SJCRH30 (cell line): ENCODE results near the gene SCLY. TPM values are rescaled to one million over a fixed set of nuclear protein-coding genes. Genes with fewer than 3 reads are reported as not detected.

Source experiments
- DNase-seq, 2 experiments: peaks; one replicate each; pipeline ENCODE4 v3.0.0-alpha.2; 2015 to 2020
- H3K27ac ChIP-seq: fragments of 250-450 bp; sonication (Bioruptor Pico); 2 replicates; pipeline ENCODE4 v1.5.1; 2020; ENCODE audit warnings: mild to moderate bottlenecking, moderate library complexity
- H3K27me3 ChIP-seq: fragments of 250-450 bp; sonication (Bioruptor Pico); 2 replicates; pipeline ENCODE4 v1.5.1; 2020; ENCODE audit warnings: mild to moderate bottlenecking, moderate library complexity
- H3K36me3 ChIP-seq: fragments of 250-450 bp; sonication (Bioruptor Pico); 2 replicates; pipeline ENCODE4 v1.5.1; 2020; ENCODE audit warnings: mild to moderate bottlenecking, moderate library complexity
- H3K4me1 ChIP-seq: fragments of 250-450 bp; sonication (Bioruptor Pico); 2 replicates; pipeline ENCODE4 v1.5.1; 2020; ENCODE audit warnings: mild to moderate bottlenecking, moderate library complexity
- H3K4me3 ChIP-seq: fragments of 250-450 bp; sonication (Bioruptor Pico); 2 replicates; pipeline ENCODE4 v1.5.1; 2020; ENCODE audit warnings: mild to moderate bottlenecking, moderate library complexity
- H3K9me3 ChIP-seq: fragments of 250-450 bp; sonication (Bioruptor Pico); replicated peaks from 2 replicates; pipeline ENCODE4 v1.5.1; 2020; ENCODE audit warnings: mild to moderate bottlenecking, moderate library complexity
- total RNA-seq: library from RNA; depleted of rRNA; stranded (reverse); fragments of >200 nt; shearing (Covaris generic); gene quantifications from 2 replicates; pipeline ENCODE4 v1.2.3, GENCODE V29; 2014

The SCLY gene
- total RNA-seq, 1 experiment from 2014 or later, result 36.7 TPM

- Histone ChIP-seq H3K36me3 (no peaks in the 10 kb centered on the region), H3K9me3 (no peaks in the 10 kb centered on the region), H3K4me3 (no peak overlapping the region), H3K27me3 (peaks cover 4% of the 10 kb centered on the region; the same call in 1 of the 2 replicates), H3K4me1 (peaks cover 26% of the 10 kb centered on the region), H3K27ac (no peak overlapping the region)
- no peak for DNase-seq
These were observed 42.8 kb downstream of the SCLY start for GRCh38 chr2:238103465-238104225.

- Histone ChIP-seq H3K27ac (no peak overlapping the region), H3K4me1 (peaks cover 26% of the 10 kb centered on the region), H3K27me3 (peaks cover 4% of the 10 kb centered on the region; the same call in 1 of the 2 replicates), H3K4me3 (no peak overlapping the region), H3K36me3 (no peaks in the 10 kb centered on the region), H3K9me3 (no peaks in the 10 kb centered on the region)
- DNase-seq, result no peak
These were observed 43.5 kb downstream of the SCLY start for GRCh38 chr2:238104226-238104690.

GRCh38 chr2:238104691-238105371 lies 44.0 kb downstream of the SCLY start:
- DNase-seq, result no peak
- Histone ChIP-seq H3K4me3 (no peak overlapping the region), H3K27me3 (peaks cover 4% of the 10 kb centered on the region; the same call in 1 of the 2 replicates), H3K27ac (no peak overlapping the region), H3K4me1 (peaks cover 26% of the 10 kb centered on the region), H3K36me3 (no peaks in the 10 kb centered on the region), H3K9me3 (no peaks in the 10 kb centered on the region)

GRCh38 chr2:238105506-238106338 lies 44.9 kb downstream of the SCLY start:
- H3K4me3 ChIP-seq, result no peak overlapping the region
- peaks cover 26% of the 10 kb centered on the region for H3K4me1 ChIP-seq
- DNase-seq, result no peak
- H3K27ac ChIP-seq, result no peak overlapping the region
- peaks cover 4% of the 10 kb centered on the region; the same call in 1 of the 2 replicates for H3K27me3 ChIP-seq
- no peaks in the 10 kb centered on the region for H3K9me3 ChIP-seq
- no peaks in the 10 kb centered on the region for H3K36me3 ChIP-seq

- no peak overlapping the region for H3K4me3 ChIP-seq
- no peaks in the 10 kb centered on the region for H3K36me3 ChIP-seq
- peaks cover 1% of the 10 kb centered on the region; the same call in 1 of the 2 replicates for H3K9me3 ChIP-seq
- DNase-seq, result no peak
- peaks cover 4% of the 10 kb centered on the region; the same call in 1 of the 2 replicates for H3K27me3 ChIP-seq
- no peak overlapping the region for H3K27ac ChIP-seq
- peaks cover 26% of the 10 kb centered on the region for H3K4me1 ChIP-seq
These were observed 45.5 kb downstream of the SCLY start for GRCh38 chr2:238106339-238106697.

GRCh38 chr2:238106698-238107524 lies 46.1 kb downstream of the SCLY start:
- H3K27me3 ChIP-seq, result peaks cover 4% of the 10 kb centered on the region; the same call in 1 of the 2 replicates
- peak; percentile 80 to 81 for DNase-seq
- peaks cover 26% of the 10 kb centered on the region for H3K4me1 ChIP-seq
- peaks cover 5% of the 10 kb centered on the region; the same call in 1 of the 2 replicates for H3K9me3 ChIP-seq
- no peak overlapping the region for H3K27ac ChIP-seq
- H3K36me3 ChIP-seq, result no peaks in the 10 kb centered on the region
- no peak overlapping the region for H3K4me3 ChIP-seq

GRCh38 chr2:238107525-238108422 lies 47.0 kb downstream of the SCLY start:
- Histone ChIP-seq H3K27ac (no peak overlapping the region), H3K4me3 (no peak overlapping the region), H3K27me3 (peaks cover 4% of the 10 kb centered on the region; the same call in 1 of the 2 replicates), H3K9me3 (peaks cover 8% of the 10 kb centered on the region; the same call in 1 of the 2 replicates), H3K36me3 (no peaks in the 10 kb centered on the region), H3K4me1 (peaks cover 26% of the 10 kb centered on the region)
- DNase-seq, result no peak

GRCh38 chr2:238108423-238109183 lies 47.8 kb downstream of the SCLY start:
- no peak overlapping the region for H3K4me3 ChIP-seq
- no peak overlapping the region for H3K27ac ChIP-seq
- peaks cover 26% of the 10 kb centered on the region for H3K4me1 ChIP-seq
- peaks cover 13% of the 10 kb centered on the region; the same call in 1 of the 2 replicates for H3K9me3 ChIP-seq
- DNase-seq, result peak; percentile 78 to 81
- H3K36me3 ChIP-seq, result no peaks in the 10 kb centered on the region
- peaks cover 4% of the 10 kb centered on the region; the same call in 1 of the 2 replicates for H3K27me3 ChIP-seq

- H3K36me3 ChIP-seq, result no peaks in the 10 kb centered on the region
- no peak for DNase-seq
- no peak overlapping the region for H3K4me3 ChIP-seq
- peaks cover 13% of the 10 kb centered on the region; the same call in 1 of the 2 replicates for H3K9me3 ChIP-seq
- no peaks in the 10 kb centered on the region for H3K27me3 ChIP-seq
- H3K4me1 ChIP-seq, result peaks cover 9% of the 10 kb centered on the region
- no peak overlapping the region for H3K27ac ChIP-seq
These were observed 52.8 kb downstream of the SCLY start for GRCh38 chr2:238113611-238114010.

- DNase-seq, result no peak
- Histone ChIP-seq H3K4me3 (no peak overlapping the region), H3K4me1 (peaks cover 2% of the 10 kb centered on the region; the same call in 1 of the 2 replicates), H3K9me3 (peaks cover 13% of the 10 kb centered on the region; the same call in 1 of the 2 replicates), H3K27me3 (no peaks in the 10 kb centered on the region), H3K27ac (no peak overlapping the region), H3K36me3 (no peaks in the 10 kb centered on the region)
These were observed 53.6 kb downstream of the SCLY start for GRCh38 chr2:238114331-238114841.

- DNase-seq, result no peak
- Histone ChIP-seq H3K4me3 (no peak overlapping the region), H3K36me3 (no peaks in the 10 kb centered on the region), H3K9me3 (peaks cover 13% of the 10 kb centered on the region; the same call in 1 of the 2 replicates), H3K4me1 (peaks cover under 1% of the 10 kb centered on the region; the same call in 1 of the 2 replicates), H3K27me3 (no peaks in the 10 kb centered on the region), H3K27ac (no peak overlapping the region)
These were observed 54.3 kb downstream of the SCLY start for GRCh38 chr2:238114851-238115660.
